HG02840 (cell line): ENCODE data around the gene TMPRSS11A.

Experiments
- ATAC-seq: cut with Tn5 transposase; IDR thresholded peaks from one replicate; pipeline ENCODE4 v1.9.1; 2021; ENCODE audit warnings: mild to moderate bottlenecking, moderate library complexity, moderate number of reproducible peaks; ENCODE audit not compliant: unreplicated experiment, low FRiP score

TMPRSS11A gene

GRCh38 chr4:67963356-67963755 is at the start of gene TMPRSS11A:
TMPRSS11A (minus strand) TSS chr4:67963493; CDS start chr4:67963393, 100 bp downstream.
- no peak for ATAC-seq

- no peak for ATAC-seq
Observed at GRCh38 chr4:68011684-68012083, 48.4 kb upstream of the TMPRSS11A start.

- ATAC-seq, result no peak
Observed at GRCh38 chr4:68002906-68003305, 39.6 kb upstream of the TMPRSS11A start.

GRCh38 chr4:67996127-67996526 is 32.8 kb upstream of the TMPRSS11A start:
- ATAC-seq, result no peak

GRCh38 chr4:67988991-67989390 is 25.7 kb upstream of the TMPRSS11A start:
- no peak for ATAC-seq

- ATAC-seq, result no peak
Observed at GRCh38 chr4:67983333-67983732, 20.0 kb upstream of the TMPRSS11A start.

- no peak for ATAC-seq
Observed at GRCh38 chr4:67980512-67980911, 17.2 kb upstream of the TMPRSS11A start.

GRCh38 chr4:67973608-67974007 is 10.3 kb upstream of the TMPRSS11A start:
- no peak for ATAC-seq

- ATAC-seq, result no peak
Observed at GRCh38 chr4:67954890-67955289, 8.4 kb downstream of the TMPRSS11A start.

GRCh38 chr4:67941074-67941473 is 22.2 kb downstream of the TMPRSS11A start:
- ATAC-seq, result no peak

GRCh38 chr4:67940506-67940905 is 22.8 kb downstream of the TMPRSS11A start:
- no peak for ATAC-seq

GRCh38 chr4:67939195-67939594 is 24.1 kb downstream of the TMPRSS11A start:
- ATAC-seq, result no peak

GRCh38 chr4:67935888-67936287 is 27.4 kb downstream of the TMPRSS11A start:
- ATAC-seq, result no peak

- ATAC-seq, result no peak
Observed at GRCh38 chr4:67934628-67935027, 28.7 kb downstream of the TMPRSS11A start.

- no peak for ATAC-seq
Observed at GRCh38 chr4:67933755-67934154, 29.5 kb downstream of the TMPRSS11A start.

GRCh38 chr4:67933038-67933437 is 30.3 kb downstream of the TMPRSS11A start:
- no peak for ATAC-seq

- no peak for ATAC-seq
Observed at GRCh38 chr4:67931256-67931655, 32.0 kb downstream of the TMPRSS11A start.

- no peak for ATAC-seq
Observed at GRCh38 chr4:67929426-67929825, 33.9 kb downstream of the TMPRSS11A start.

- ATAC-seq, result no peak
Observed at GRCh38 chr4:67928546-67928945, 34.7 kb downstream of the TMPRSS11A start.

- ATAC-seq, result no peak
Observed at GRCh38 chr4:67927251-67927650, 36.0 kb downstream of the TMPRSS11A start.

- ATAC-seq, result no peak
Observed at GRCh38 chr4:67926485-67926884, 36.8 kb downstream of the TMPRSS11A start.

- no peak for ATAC-seq
Observed at GRCh38 chr4:67922697-67923096, 40.6 kb downstream of the TMPRSS11A start.

- no peak for ATAC-seq
Observed at GRCh38 chr4:67918428-67918827, 44.9 kb downstream of the TMPRSS11A start.
